ENCODE data around the gene KCTD16.

Gene KCTD16

DNA sequence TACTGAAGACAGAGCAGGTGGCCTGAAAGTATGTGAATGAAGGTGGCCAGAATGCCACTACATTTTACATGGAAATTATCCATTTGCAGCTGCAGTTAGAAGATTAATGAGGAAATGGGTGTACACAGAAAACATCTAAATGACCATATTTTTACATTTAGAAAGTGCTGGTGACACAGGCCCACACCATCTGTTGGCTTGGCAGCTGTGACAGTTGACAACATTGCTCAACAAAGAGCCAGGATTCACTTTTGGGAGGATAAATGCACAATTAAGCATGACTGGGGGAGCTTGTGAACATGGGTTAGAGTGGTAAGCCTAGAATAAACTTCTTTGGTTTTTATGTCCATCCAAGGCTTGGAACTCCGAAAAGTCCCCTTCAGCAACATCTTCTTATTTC is 360.5 kb downstream of the KCTD16 start:
- no peak overlapping the region for H3K4me3 ChIP-seq (ENCODE audit: low read depth, low read length)
- TF ChIP-seq, protein P1, sequence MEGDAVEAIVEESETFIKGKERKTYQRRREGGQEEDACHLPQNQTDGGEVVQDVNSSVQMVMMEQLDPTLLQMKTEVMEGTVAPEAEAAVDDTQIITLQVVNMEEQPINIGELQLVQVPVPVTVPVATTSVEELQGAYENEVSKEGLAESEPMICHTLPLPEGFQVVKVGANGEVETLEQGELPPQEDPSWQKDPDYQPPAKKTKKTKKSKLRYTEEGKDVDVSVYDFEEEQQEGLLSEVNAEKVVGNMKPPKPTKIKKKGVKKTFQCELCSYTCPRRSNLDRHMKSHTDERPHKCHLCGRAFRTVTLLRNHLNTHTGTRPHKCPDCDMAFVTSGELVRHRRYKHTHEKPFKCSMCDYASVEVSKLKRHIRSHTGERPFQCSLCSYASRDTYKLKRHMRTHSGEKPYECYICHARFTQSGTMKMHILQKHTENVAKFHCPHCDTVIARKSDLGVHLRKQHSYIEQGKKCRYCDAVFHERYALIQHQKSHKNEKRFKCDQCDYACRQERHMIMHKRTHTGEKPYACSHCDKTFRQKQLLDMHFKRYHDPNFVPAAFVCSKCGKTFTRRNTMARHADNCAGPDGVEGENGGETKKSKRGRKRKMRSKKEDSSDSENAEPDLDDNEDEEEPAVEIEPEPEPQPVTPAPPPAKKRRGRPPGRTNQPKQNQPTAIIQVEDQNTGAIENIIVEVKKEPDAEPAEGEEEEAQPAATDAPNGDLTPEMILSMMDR (IDR thresholded peaks at IDR 0.05; ENCODE audit: low read depth, low read length): no peak

Data from WI38 (cell line).